ENCODE measurements around the gene NDUFAF8.

NDUFAF8 gene

GRCh38 chr17:81241203-81241602, 2.1 kb downstream of the NDUFAF8 start:
- no peak for DNase-seq

GRCh38 chr17:81241648-81242420, 2.7 kb downstream of the NDUFAF8 start:
- DNase-seq: peak; percentile 53

- no peak for DNase-seq
Measured at GRCh38 chr17:81242421-81243332, 3.6 kb downstream of the NDUFAF8 start.

- no peak for DNase-seq
Measured at GRCh38 chr17:81243333-81243664, 4.2 kb downstream of the NDUFAF8 start.

- DNase-seq: no peak
Measured at GRCh38 chr17:81244358-81245023, 5.4 kb downstream of the NDUFAF8 start.

GRCh38 chr17:81245024-81245664, 6.0 kb downstream of the NDUFAF8 start:
- no peak for DNase-seq

- DNase-seq: no peak
Measured at GRCh38 chr17:81245665-81246342, 6.7 kb downstream of the NDUFAF8 start.

GRCh38 chr17:81246343-81246670, 7.2 kb downstream of the NDUFAF8 start:
- DNase-seq: no peak

GRCh38 chr17:81246679-81247338, 7.7 kb downstream of the NDUFAF8 start:
- DNase-seq: no peak

GRCh38 chr17:81247339-81247990, 8.3 kb downstream of the NDUFAF8 start:
- no peak for DNase-seq

- DNase-seq: no peak
Measured at GRCh38 chr17:81248649-81249048, 9.5 kb downstream of the NDUFAF8 start.

GRCh38 chr17:81249223-81250040, 10.3 kb downstream of the NDUFAF8 start:
- peak; percentile 57 for DNase-seq

GRCh38 chr17:81250286-81251093, 11.4 kb downstream of the NDUFAF8 start:
- peak; percentile 76 for DNase-seq

- DNase-seq: peak; percentile 100
Measured at GRCh38 chr17:81251094-81251708, 12.1 kb downstream of the NDUFAF8 start.

GRCh38 chr17:81251709-81252301, 12.7 kb downstream of the NDUFAF8 start:
- DNase-seq: peak; percentile 100

GRCh38 chr17:81252326-81252986, 13.3 kb downstream of the NDUFAF8 start:
- DNase-seq: peak; percentile 92

- DNase-seq: peak; percentile 74
Measured at GRCh38 chr17:81252987-81253329, 13.8 kb downstream of the NDUFAF8 start.
